22Rv1 (cell line): ENCODE measurements around the gene OR5D18.
"Not testable (repeated sequence)": the region's sequence is repeated elsewhere in the genome, so short reads cannot be mapped to it uniquely, and the experiment has no call there.

ENCODE experiments used
- CTCF ChIP-seq: fragments of 450-650 bp; IDR thresholded peaks from 2 replicates; pipeline ENCODE4 v1.5.1; 2017; ENCODE audit warnings: mild to moderate bottlenecking
- ZFX ChIP-seq: fragments of 450-650 bp; IDR thresholded peaks from 2 replicates; pipeline ENCODE4 v1.6.1; 2017; ENCODE audit warnings: antibody characterized with exemption, borderline replicate concordance

DNA sequence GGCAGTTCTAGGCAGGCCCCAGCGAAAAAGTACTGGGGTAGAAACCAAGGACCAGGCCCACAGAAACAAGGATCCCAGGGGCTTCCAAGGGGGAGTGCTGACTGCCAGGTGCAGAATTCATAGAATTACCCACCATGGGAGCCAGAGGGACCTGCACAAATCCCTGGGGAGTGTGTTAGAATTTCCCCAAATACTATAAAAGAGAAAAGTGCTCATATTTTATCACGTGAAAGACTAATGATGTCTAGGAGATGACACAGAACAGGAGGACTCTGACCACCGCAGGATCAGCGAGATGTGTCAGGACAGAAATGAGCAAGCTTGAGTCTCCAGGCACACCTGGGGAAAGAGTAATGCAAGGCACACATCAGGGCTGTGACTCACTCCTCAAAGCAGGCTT is 47.9 kb downstream of the OR5D18 start:
- TF ChIP-seq CTCF, ZFX: not testable (repeated sequence)
